HCT116 (cell line): ENCODE measurements around the gene ITGB1. TPM values are rescaled to one million over a fixed set of nuclear protein-coding genes. Genes with fewer than 3 reads are reported as not detected.
A peak's percentile ranks its signal among the peaks of the same experiment; 100 is the strongest.

ENCODE experiments used
- ATAC-seq: fragments of 200-7000 bp; cut with Tn5 transposase; 2 replicates; pipeline ENCODE4 v1.9.1; 2020; ENCODE audit warnings: mild to moderate bottlenecking, moderate library complexity
- BruUV-seq: library from RNA; stranded (reverse); fragments of 400-500 nt; replicated peaks from 2 replicates; lab custom pipeline; 2021; lab: Mats Ljungman, UMichigan
- CTCF ChIA-PET: fragments of 300-600 bp; sonication (Branson Sonifier 250); formaldehyde crosslinking; loops from one replicate; lab custom pipeline; 2021; ENCODE audit warnings: antibody characterized with exemption; lab: Charles Lee
- POLR2A ChIA-PET: fragments of 300-600, 350-600 bp; sonication (Branson Sonifier 250); formaldehyde crosslinking; loops from one replicate; lab custom pipeline; 2021; ENCODE audit warnings: antibody characterized with exemption; lab: Charles Lee
- RAD21 ChIA-PET, 2 experiments: fragments of 300-600 bp; sonication (Branson Sonifier 250); formaldehyde crosslinking; loops; one replicate each; lab custom pipeline; 2023; ENCODE audit warnings: low total read pairs in 2 of 2; ENCODE audit not compliant: uncharacterized antibody in 2 of 2, unreplicated experiment in 2 of 2, low non-redundant PET in 1 of 2; lab: Charles Lee
- DNase-seq: peaks from one replicate; pipeline ENCODE4 v3.0.0-alpha.2; 2010; ENCODE audit warnings: low read depth, low spot score
- H2AFZ ChIP-seq: fragments of 200-600 bp; shearing (Covaris generic), sonication (generic); 2 replicates; pipeline ENCODE4 v1.6.1; 2017; ENCODE audit warnings: low read depth, mixed run types, mixed read lengths, antibody characterized with exemption, low read length; ENCODE audit not compliant: poor library complexity, severe bottlenecking
- H3K27ac ChIP-seq: 2 replicates; pipeline ENCODE4 v1.5.1; 2012; ENCODE audit warnings: low read depth, low read length
- H3K27me3 ChIP-seq: fragments of 200-600 bp; sonication (generic); 2 replicates; pipeline ENCODE4 v1.6.1; 2016; ENCODE audit warnings: mixed run types, low read length, mixed read lengths; ENCODE audit not compliant: insufficient read depth
- H3K36me3 ChIP-seq, 2 experiments: fragments of 200-500 bp in 1 of 2; fragments of 200-600 bp in 1 of 2; sonication (Bioruptor generic) in 1 of 2; sonication (generic) in 1 of 2; 2 replicates each; pipeline versions ENCODE4 v1.5.1 to v1.6.1; 2014 to 2016; ENCODE audit warnings: low read length in 2 of 2, inconsistent platforms in 1 of 2, mixed read lengths in 1 of 2, mixed run types in 1 of 2; ENCODE audit not compliant: insufficient read depth in 2 of 2, control insufficient read depth in 1 of 2
- H3K4me1 ChIP-seq, 2 experiments: fragments of 200-600 bp in 1 of 2; sonication (generic) in 1 of 2; 2 replicates each; pipeline versions ENCODE4 v1.5.1 to v1.6.1; 2012 to 2017; ENCODE audit warnings: low read length in 2 of 2, inconsistent platforms in 1 of 2, mild to moderate bottlenecking in 1 of 2, mixed read lengths in 1 of 2, mixed run types in 1 of 2, moderate library complexity in 1 of 2; ENCODE audit not compliant: insufficient read depth in 2 of 2, control insufficient read depth in 1 of 2
- H3K4me2 ChIP-seq: fragments of 200-600 bp; sonication (generic); 2 replicates; pipeline ENCODE4 v1.6.1; 2017; ENCODE audit warnings: mixed run types, low read length, mixed read lengths
- H3K4me3 ChIP-seq, 2 experiments: fragments of 200-600 bp in 1 of 2; sonication (generic) in 1 of 2; replicated peaks in 1 of 2; 2 replicates each; pipeline ENCODE4 v1.5.1; 2011 to 2016; ENCODE audit warnings: low read length in 2 of 2, control low read depth in 1 of 2, low read depth in 1 of 2, mild to moderate bottlenecking in 1 of 2, mixed read lengths in 1 of 2, mixed run types in 1 of 2
- H3K79me2 ChIP-seq: fragments of 200-600 bp; sonication (generic); 2 replicates; pipeline ENCODE4 v1.6.1; 2017; ENCODE audit warnings: mild to moderate bottlenecking, mixed run types, low read length, moderate library complexity, mixed read lengths; ENCODE audit not compliant: insufficient read depth
- H3K9ac ChIP-seq: fragments of 200-600 bp; sonication (generic); 2 replicates; pipeline ENCODE4 v1.6.1; 2016; ENCODE audit warnings: low read length, mixed read lengths
- H3K9me2 ChIP-seq: fragments of 200-600 bp; sonication (generic), shearing (Covaris generic); 2 replicates; pipeline ENCODE4 v1.6.1; 2017; ENCODE audit warnings: mixed run types, mild to moderate bottlenecking, moderate library complexity; ENCODE audit not compliant: insufficient read depth
- H3K9me3 ChIP-seq, 2 experiments: fragments of 200-500 bp in 1 of 2; fragments of 200-600 bp in 1 of 2; sonication (Bioruptor generic) in 1 of 2; sonication (generic) in 1 of 2; 2 replicates each; pipeline ENCODE4 v1.6.1; 2014 to 2017; ENCODE audit warnings: low read length in 2 of 2, mixed read lengths in 2 of 2, inconsistent platforms in 1 of 2, low read depth in 1 of 2, mild to moderate bottlenecking in 1 of 2, mixed run types in 1 of 2, moderate library complexity in 1 of 2; ENCODE audit not compliant: control insufficient read depth in 1 of 2, insufficient read depth in 1 of 2
- H4K20me1 ChIP-seq: fragments of 200-600 bp; sonication (generic), shearing (Covaris generic); 2 replicates; pipeline ENCODE4 v1.6.1; 2017; ENCODE audit warnings: mixed run types, mild to moderate bottlenecking, moderate library complexity; ENCODE audit not compliant: insufficient read depth
- ATF3 ChIP-seq: IDR thresholded peaks from 2 replicates; pipeline ENCODE4 v1.6.1; 2012
- CEBPB ChIP-seq: IDR thresholded peaks from 2 replicates; pipeline ENCODE4 v1.6.1; 2012; ENCODE audit warnings: low read depth
- CTCF ChIP-seq, 3 experiments: fragments of 200-600 bp in 1 of 3; sonication (generic) in 1 of 3; IDR thresholded peaks in 2 of 3; conservative IDR thresholded peaks in 1 of 3; 2 replicates each; pipeline ENCODE4 v1.5.1; 2012 to 2017; ENCODE audit warnings: low read depth in 2 of 3, low read length in 2 of 3, antibody characterized with exemption in 1 of 3, borderline replicate concordance in 1 of 3, control low read depth in 1 of 3, mild to moderate bottlenecking in 1 of 3, mixed read lengths in 1 of 3, mixed run types in 1 of 3, moderate library complexity in 1 of 3; ENCODE audit not compliant: insufficient read depth in 1 of 3
- EGR1 ChIP-seq: IDR thresholded peaks from 2 replicates; pipeline ENCODE4 v1.6.1; 2012; ENCODE audit warnings: low read depth
- EZH2phosphoT487 ChIP-seq: fragments of 200-600 bp; IDR thresholded peaks from 2 replicates; pipeline ENCODE4 v1.6.1; 2018; ENCODE audit warnings: antibody characterized with exemption, borderline replicate concordance
- JUND ChIP-seq: IDR thresholded peaks from 2 replicates; pipeline ENCODE4 v1.6.1; 2012
- MAX ChIP-seq: IDR thresholded peaks from 2 replicates; pipeline ENCODE4 v1.6.1; 2012
- POLR2A ChIP-seq: IDR thresholded peaks from 2 replicates; pipeline ENCODE4 v1.7.0; 2011; ENCODE audit warnings: borderline replicate concordance; ENCODE audit not compliant: insufficient read depth, insufficient read length; ENCODE audit errors: extremely low read depth
- POLR2AphosphoS5 ChIP-seq: IDR thresholded peaks from 2 replicates; pipeline ENCODE4 v1.6.1; 2011; ENCODE audit warnings: mild to moderate bottlenecking, low read depth, low read length, moderate library complexity
- RAD21 ChIP-seq: IDR thresholded peaks from 2 replicates; pipeline ENCODE4 v1.6.1; 2012; ENCODE audit warnings: low read depth, mild to moderate bottlenecking
- REST ChIP-seq: IDR thresholded peaks from 2 replicates; pipeline ENCODE4 v1.6.1; 2012; ENCODE audit warnings: low read depth
- SIN3A ChIP-seq: IDR thresholded peaks from 2 replicates; pipeline ENCODE4 v1.6.1; 2012; ENCODE audit warnings: low read depth
- SRF ChIP-seq: IDR thresholded peaks from 2 replicates; pipeline ENCODE4 v1.6.1; 2012; ENCODE audit warnings: low read depth
- TCF7L2 ChIP-seq: IDR thresholded peaks from 2 replicates; pipeline ENCODE4 v1.7.0; 2011; ENCODE audit warnings: borderline replicate concordance, inconsistent platforms; ENCODE audit not compliant: insufficient read depth, insufficient read length; ENCODE audit errors: extremely low read depth
- YY1 ChIP-seq: IDR thresholded peaks from 2 replicates; pipeline ENCODE4 v1.6.1; 2011; ENCODE audit warnings: low read length, low read depth, moderate library complexity, mild to moderate bottlenecking; ENCODE audit not compliant: insufficient replicate concordance; ENCODE audit errors: extremely low read depth
- ZBTB33 ChIP-seq: IDR thresholded peaks from 2 replicates; pipeline ENCODE4 v1.6.1; 2011; ENCODE audit warnings: mild to moderate bottlenecking, low read length, moderate library complexity; ENCODE audit not compliant: insufficient replicate concordance; ENCODE audit errors: extremely low read depth
- ZNF274 ChIP-seq: fragments of 200-500 bp; sonication (Bioruptor generic); IDR thresholded peaks from 2 replicates; pipeline ENCODE4 v1.6.1; 2014; ENCODE audit warnings: mild to moderate bottlenecking, low read depth, low read length, inconsistent platforms
- intact Hi-C: fragments of 100-400 bp; cut with micrococcal nuclease; formaldehyde crosslinking; loops from 2 replicates; pipeline ENCODE4 v1.10.0; 2022
- total RNA-seq: library from RNA; stranded (reverse); gene quantifications from one replicate; pipeline ENCODE4 v1.2.1, GENCODE V29; 2021; ENCODE audit not compliant: unreplicated experiment

Gene ITGB1
- total RNA-seq, 1 experiment from 2014 or later, result 366 TPM

GRCh38 chr10:32964270-32964669, 6.2 kb upstream of the ITGB1 start:
- Histone ChIP-seq H3K9me3 (no peaks in the 10 kb centered on the region), H3K4me2 (peak overlapping the region; percentile 15), H3K9ac (no peak overlapping the region), H3K27ac (no peak overlapping the region)
- no peak for TF ChIP-seq POLR2AphosphoS5
- no peak for TF ChIP-seq ATF3
- TF ChIP-seq RAD21, result no peak
- TF ChIP-seq SRF, result no peak
- TF ChIP-seq CEBPB, result no peak
- no peak for TF ChIP-seq ZBTB33
- no peak for TF ChIP-seq EZH2phosphoT487
- TF ChIP-seq SIN3A, result no peak
- no peak for TF ChIP-seq TCF7L2
- TF ChIP-seq EGR1, result no peak
- no peak for TF ChIP-seq JUND
- no peak for TF ChIP-seq YY1
- TF ChIP-seq ZNF274, result no peak
- TF ChIP-seq CTCF (IDR thresholded peaks at IDR 0.05 in 2 of 3, conservative IDR thresholded peaks at IDR 0.05 in 1 of 3; ENCODE audit: borderline replicate concordance in 1 of 3, insufficient read depth in 1 of 3, low read depth in 2 of 3, low read length in 2 of 3), result no peak
- TF ChIP-seq POLR2A, result no peak
- no peak for TF ChIP-seq MAX
- TF ChIP-seq REST, result no peak
- TF ChIP-seq, all 23 proteins: peak for 0
- no TSS peak for BruUV-seq
- Histone ChIP-seq H3K4me3 (no peak overlapping the region), H4K20me1 (no peaks in the 10 kb centered on the region), H3K27me3 (no peaks in the 10 kb centered on the region), H3K9me2 (no peaks in the 10 kb centered on the region), H3K4me1 (peaks cover 24 to 53% of the 10 kb centered on the region in 2 experiments), H2AFZ (no peak overlapping the region), H3K79me2 (peaks cover 6% of the 10 kb centered on the region), H3K36me3 (no peaks in the 10 kb centered on the region)
- no peak for DNase-seq
- ATAC-seq, result no peak
- POLR2A ChIA-PET, result interaction anchor here (1.5 to 1.8 kb wide), 2 partner anchors 9 to 16 kb away, joined by 3 to 11 read pairs; no protein-coding TSS in a partner anchor
- intact Hi-C loops, result no loop called here
- RAD21 ChIA-PET, result no interaction called here
- CTCF ChIA-PET, result no interaction called here
